ENCODE results near the gene BORCS8.

Gene BORCS8

DNA sequence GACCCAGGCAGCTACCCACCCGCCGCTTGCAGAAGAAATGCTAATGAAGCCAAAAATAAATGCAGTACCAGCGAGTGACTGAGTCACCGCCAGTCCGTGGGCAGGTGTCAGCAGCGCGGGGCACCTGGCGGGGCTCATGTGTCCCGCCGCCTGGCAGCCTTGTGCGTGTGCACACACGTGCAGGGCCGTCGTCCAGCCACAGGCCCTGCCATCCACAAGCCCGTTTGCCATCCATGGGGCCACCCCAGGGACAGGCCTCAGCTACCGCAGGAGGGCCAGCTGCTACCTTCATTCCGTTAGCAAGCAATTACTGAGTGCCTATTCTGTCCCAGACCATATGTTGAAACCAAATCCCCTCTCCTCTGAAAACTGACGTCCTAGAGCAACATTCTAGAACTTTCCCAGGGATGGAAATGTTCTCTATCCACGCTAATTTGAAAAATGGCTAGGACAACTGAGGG, 40.3 kb upstream of the BORCS8 start:
- ChIA-PET POLR2A (no interaction called here), CTCF (no interaction called here)
- DNase-seq (ENCODE audit: extremely low spot score) = no peak
- TF ChIP-seq, protein P1, sequence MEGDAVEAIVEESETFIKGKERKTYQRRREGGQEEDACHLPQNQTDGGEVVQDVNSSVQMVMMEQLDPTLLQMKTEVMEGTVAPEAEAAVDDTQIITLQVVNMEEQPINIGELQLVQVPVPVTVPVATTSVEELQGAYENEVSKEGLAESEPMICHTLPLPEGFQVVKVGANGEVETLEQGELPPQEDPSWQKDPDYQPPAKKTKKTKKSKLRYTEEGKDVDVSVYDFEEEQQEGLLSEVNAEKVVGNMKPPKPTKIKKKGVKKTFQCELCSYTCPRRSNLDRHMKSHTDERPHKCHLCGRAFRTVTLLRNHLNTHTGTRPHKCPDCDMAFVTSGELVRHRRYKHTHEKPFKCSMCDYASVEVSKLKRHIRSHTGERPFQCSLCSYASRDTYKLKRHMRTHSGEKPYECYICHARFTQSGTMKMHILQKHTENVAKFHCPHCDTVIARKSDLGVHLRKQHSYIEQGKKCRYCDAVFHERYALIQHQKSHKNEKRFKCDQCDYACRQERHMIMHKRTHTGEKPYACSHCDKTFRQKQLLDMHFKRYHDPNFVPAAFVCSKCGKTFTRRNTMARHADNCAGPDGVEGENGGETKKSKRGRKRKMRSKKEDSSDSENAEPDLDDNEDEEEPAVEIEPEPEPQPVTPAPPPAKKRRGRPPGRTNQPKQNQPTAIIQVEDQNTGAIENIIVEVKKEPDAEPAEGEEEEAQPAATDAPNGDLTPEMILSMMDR (IDR thresholded peaks at IDR 0.05; ENCODE audit: control extremely low read depth, extremely low read depth, low read depth, missing control alignments) = no peak

DNA sequence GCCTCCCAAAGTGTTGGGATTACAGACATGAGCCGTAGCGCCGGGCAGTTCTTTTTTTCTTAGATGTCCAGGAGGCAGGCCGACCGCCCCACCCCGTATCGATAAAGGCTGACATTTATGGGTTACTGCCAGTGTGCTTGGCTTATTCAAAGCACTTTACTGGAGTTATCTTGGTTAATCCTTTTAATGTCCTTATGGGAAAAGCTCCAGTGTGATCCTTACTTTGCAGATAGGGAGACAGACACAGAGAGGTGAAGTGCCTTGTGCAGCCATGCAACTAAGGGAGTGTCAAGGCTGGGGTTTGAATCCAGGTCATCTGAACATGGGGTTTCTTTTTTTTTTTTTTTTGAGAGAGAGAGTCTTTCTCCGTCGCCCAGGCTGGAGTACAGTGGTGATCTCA, 39.0 kb upstream of the BORCS8 start:
- ChIA-PET POLR2A (no interaction called here), CTCF (interaction anchor here (1.2 kb wide), 1 partner anchor 10 kb away, joined by 3 read pairs; no protein-coding TSS in a partner anchor)
- TF ChIP-seq, protein P1 (IDR thresholded peaks at IDR 0.05; ENCODE audit: control extremely low read depth, extremely low read depth, low read depth, missing control alignments) = no peak
- no peak for DNase-seq (ENCODE audit: extremely low spot score)

GRCh38 chr19:19229701-19230100, 37.7 kb upstream of the BORCS8 start:
- POLR2A ChIA-PET = no interaction called here

GRCh38 chr19:19227217-19227616, 35.3 kb upstream of the BORCS8 start:
- TF ChIP-seq, protein P1 (IDR thresholded peaks at IDR 0.05; ENCODE audit: control extremely low read depth, extremely low read depth, low read depth, missing control alignments) = no peak
- ChIA-PET POLR2A (no interaction called here), CTCF (interaction anchor here (1.2 to 1.4 kb wide), 2 partner anchors 19 to 44 kb away, joined by 3 read pairs; no protein-coding TSS in a partner anchor)
- no peak for DNase-seq (ENCODE audit: extremely low spot score)

More at GRCh38 chr19:19229701-19230100, 37.7 kb upstream of the BORCS8 start:
- TF ChIP-seq, protein P1 (IDR thresholded peaks at IDR 0.05; ENCODE audit: control extremely low read depth, extremely low read depth, low read depth, missing control alignments) = no peak
- no peak for DNase-seq (ENCODE audit: extremely low spot score)
- CTCF ChIA-PET = interaction anchor here (0.9 to 1.3 kb wide), 2 partner anchors 29 to 84 kb away, joined by 3 read pairs; no protein-coding TSS in a partner anchor

DNA sequence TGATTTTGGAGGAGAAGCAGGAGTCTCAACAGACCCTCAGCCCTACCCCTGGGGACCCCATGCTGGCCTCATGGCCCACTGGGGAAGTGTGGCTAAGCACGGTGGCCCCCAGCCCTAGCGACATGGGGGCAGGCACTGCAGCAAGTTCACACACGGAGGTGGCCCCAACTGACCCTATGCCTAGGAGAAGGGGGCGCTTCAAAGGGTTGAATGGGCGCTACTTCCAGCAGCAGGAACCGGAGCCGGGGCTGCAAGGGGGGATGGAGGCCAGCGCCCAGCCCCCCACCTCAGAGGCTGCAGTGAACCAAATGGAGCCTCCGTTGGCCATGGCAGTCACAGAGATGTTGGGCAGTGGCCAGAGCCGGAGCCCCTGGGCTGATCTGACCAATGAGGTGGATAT, 34.7 kb upstream of the BORCS8 start:
- ChIA-PET CTCF (interaction anchor here (1.2 to 2.6 kb wide), 3 partner anchors 12 to 44 kb away, joined by 3 to 12 read pairs (median 3); no protein-coding TSS in a partner anchor), POLR2A (no interaction called here)
- TF ChIP-seq, protein P1 (IDR thresholded peaks at IDR 0.05; ENCODE audit: control extremely low read depth, extremely low read depth, low read depth, missing control alignments) = no peak
- DNase-seq (ENCODE audit: extremely low spot score) = no peak

DNA sequence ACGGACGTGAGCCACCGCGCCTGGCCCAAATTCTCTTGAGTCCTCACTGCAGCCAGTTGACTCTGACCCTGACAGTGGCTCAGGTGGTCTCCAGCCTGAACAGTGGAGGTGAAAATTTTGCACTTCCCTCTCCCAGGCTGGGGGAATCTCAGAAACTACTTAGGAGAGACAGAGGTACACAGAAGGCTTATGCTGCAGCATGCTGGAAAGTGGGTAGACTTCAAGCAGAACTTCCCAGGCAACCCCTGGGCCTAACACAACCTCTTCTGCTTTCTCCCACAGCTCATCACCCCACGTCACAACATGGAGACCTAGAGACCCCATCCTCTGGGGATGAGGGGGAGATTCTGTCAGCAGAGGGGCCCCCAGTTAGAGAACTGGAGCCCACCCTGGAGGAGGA, 34.3 kb upstream of the BORCS8 start:
- ChIA-PET CTCF (interaction anchor here (1.2 to 2.8 kb wide), 4 partner anchors 8 to 172 kb away, joined by 3 to 20 read pairs (median 8); no protein-coding TSS in a partner anchor), POLR2A (no interaction called here)
- TF ChIP-seq, protein P1 (IDR thresholded peaks at IDR 0.05; ENCODE audit: control extremely low read depth, extremely low read depth, low read depth, missing control alignments) = no peak
- no peak for DNase-seq (ENCODE audit: extremely low spot score)
